Pulmonary artery endothelial cell (primary cell): ENCODE data around the gene ARHGAP26. TPM values are rescaled to one million over a fixed set of nuclear protein-coding genes. Genes with fewer than 3 reads are reported as not detected.
"Not testable (repeated sequence)": the region's sequence is repeated elsewhere in the genome, so short reads cannot be mapped to it uniquely, and the experiment has no call there.

ENCODE experiments used
- DNase-seq: peaks from one replicate; pipeline ENCODE4 v3.0.0-alpha.2; 2011; ENCODE audit warnings: low read depth, low spot score
- total RNA-seq: library from RNA; depleted of rRNA; stranded (reverse); fragments of >200 nt; gene quantifications from 2 replicates; pipeline ENCODE4 v1.2.3, GENCODE V29; 2014

ARHGAP26 gene
- total RNA-seq, 1 donor from 2014 or later = 6.8 TPM

DNA sequence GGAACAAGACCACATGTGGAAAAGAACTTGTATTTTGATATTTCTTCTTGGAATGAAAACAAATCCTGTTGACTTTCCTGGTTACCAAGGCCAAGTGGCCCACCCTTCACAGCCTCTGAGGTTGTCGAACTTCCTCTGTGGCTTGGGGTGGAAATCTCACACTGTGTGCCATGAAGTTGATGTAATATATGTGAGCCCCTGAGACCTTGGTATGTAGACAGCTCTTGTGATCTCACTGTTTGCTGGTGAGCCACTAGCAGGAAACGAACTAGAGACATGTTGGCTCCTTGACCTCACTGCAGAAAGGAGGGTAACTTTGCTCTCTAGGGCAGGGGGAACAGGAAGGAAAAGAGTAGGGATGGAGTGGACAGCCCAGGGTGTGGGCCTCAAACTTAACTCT is 159.4 kb downstream of the ARHGAP26 start:
- no peak for DNase-seq

DNA sequence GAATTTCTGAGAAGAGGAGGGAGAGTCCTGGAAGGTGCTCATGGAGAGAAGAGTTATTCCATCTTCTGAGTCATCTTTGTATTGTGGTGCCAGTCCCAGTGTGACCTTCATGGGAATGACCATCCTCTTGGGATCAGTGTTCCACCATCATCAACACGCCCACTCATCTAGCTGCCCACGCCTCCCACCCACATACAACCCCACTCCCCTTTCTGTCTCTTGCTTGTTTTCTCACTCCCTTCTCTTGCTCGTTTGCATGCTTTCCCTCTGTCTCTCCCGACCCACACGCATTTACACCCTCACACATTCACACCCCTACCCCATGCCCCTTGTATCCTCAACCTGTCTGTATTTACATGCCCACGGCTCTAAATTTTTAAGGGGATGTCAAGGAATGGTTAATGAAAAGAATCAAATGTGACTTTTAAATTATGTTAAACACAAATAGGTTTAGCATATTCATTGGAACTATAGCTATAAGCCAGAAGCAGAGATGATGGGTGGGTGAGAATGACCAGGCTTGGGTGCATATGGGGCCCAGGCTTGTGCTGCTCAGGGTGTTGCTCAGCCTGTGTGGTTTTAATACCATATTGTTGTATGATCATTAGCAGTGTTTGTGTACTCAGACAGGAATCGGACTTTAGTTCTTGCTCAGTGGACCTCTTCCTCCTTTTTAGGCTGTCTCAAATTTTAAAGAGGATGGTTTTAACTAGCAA is 160.4 kb downstream of the ARHGAP26 start:
- DNase-seq = no peak

DNA sequence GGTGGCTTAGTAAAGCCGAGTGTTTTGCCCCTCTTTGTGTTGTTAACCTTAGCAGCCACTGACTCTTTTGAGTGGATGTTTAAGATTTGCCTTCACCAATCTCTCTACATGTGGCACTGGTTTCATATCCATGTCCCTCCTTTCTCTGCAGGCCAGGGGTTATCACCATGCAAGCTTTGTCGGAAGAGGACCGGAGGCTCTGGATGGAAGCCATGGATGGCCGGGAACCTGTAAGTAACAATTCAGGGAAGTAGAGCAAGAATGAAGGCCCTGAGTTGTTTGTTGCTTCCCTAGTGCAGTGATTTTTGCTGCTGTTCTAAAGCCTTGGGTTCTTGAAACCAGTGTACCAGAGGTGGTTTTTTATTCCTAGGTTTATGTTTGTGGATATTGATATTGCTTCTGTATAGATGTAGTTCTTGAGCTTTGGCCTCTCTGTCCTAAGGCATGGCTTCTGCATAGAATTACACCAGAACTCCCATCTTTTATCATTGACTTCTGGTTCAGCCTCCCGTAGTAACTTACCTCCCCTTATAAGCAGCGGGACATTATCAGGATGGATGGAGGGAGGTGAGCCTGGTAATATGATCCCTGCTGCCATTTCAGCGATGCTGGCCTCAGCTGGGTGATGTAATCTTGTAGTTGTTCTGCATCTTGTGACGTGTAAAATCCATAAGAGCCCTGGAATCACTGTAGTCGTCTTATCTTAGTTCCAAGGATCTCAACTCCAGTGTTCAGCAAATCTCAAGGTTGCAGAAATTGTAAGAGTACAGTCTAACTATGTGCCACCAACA is 161.9 kb downstream of the ARHGAP26 start:
- peak; percentile 20 for DNase-seq

DNA sequence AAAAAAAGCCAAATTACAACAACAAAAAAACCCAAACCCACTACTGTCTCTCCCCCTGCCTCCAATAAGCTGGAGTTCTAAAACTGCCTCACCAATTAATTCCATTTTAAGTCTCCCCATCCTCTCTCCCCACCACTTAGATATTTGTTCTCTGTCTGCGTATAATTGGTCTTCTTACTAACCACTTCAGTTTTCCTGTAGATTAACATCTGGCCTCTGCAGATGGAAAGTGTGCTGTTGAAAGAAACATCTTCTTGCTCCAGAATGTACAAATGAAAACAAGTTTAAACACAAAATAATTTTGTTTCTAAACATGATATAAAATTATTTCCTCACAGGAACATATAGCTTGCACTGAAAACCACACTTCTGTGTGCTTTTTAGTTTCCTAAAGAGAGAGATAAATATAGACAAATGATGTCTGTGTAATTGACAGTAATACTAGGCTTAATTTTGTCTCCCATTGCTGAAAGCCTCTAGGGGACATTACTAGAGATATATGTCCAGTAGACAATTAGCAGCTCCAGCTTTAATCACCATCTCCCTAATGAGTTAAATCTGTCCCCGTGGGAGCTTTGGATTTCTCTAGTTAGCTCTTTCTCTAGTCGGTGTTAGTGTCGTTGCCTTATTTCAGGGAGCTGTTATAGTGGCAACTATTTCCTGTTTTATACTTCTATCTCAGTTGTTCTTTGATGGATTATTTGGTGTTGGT is 164.0 kb downstream of the ARHGAP26 start:
- DNase-seq = no peak

DNA sequence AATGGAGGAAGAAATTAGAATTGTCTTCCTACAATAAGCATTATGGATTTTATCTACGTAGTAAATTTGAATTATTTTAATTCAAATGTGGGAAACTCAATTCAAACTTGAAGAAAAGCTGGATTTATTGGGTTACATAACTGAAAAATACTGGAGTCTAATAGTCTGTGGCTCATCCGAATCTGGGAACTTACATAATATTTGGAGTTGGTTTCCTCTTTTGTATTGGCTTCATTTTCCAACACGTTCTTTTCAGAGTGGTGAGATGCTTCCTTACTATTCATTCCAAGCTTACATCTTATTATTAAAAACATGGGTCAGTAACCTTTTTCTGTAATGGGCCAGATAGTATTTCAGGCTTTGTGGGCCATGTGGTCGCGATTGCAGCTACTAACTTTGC is 164.8 kb downstream of the ARHGAP26 start:
- DNase-seq = no peak

DNA sequence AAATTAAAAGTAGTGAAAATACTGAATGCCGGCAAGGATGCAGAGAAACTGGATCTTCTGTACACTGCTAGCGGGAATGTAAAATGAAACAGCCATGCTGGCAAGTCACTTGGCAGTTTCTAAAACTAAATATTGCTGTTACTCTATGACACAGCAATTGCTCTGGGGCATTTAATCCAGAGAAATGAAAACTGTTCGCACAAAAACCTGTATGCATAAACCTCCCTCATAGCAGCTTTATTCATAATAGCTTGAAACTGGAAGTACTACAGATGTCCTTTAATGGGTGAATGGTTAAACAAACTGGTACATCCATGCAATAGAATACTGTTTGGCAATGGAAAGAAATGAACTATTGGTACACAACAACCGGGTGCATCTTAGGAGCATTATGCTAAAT is 167.2 kb downstream of the ARHGAP26 start:
- DNase-seq = no peak

DNA sequence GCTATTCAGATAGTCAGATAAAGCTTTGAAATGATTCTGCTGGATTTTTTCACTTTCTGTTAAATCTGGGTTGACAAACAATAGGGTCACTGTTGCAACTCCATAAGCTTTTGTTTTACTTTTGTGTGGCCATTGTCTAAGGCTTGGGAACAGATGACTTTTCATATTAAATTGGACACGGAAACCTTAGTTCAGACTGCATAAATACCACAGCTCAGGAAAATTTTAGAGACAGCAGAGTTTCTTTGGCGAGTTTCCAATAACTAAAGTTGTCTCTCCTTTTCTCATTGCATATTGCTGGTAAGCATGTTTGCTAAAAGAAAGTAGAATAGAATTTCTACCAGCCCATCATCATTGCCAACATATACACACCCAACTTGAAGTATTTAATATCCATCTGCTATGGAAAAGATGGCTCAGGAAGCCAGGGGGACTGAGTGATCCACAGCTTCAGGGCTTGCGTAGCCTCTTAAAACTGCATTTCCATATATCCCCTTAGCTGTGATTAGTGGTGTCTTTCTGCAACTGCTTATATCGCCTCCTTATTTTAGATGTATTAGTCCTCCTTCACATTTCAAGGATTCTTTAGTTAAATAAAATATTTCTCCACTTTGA is 168.2 kb downstream of the ARHGAP26 start:
- no peak for DNase-seq

DNA sequence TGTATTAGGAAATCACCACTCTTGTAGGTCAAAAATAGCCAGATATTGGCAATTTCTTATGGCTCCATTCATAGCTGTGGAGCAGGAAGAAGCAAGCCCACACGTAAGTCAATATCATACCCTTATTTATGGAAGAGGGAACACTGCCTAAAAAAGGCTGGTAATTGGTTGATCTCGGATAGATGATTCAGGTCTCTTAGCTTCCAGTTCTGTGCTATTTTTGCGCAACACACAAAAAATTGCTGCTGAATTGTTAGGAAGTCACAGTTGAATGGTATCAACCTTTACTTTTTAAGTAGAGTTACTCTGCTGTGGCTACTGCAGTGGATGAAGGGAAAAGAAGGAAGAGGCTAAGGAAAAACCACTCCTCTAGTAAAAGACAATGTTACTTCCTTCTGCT is 168.8 kb downstream of the ARHGAP26 start:
- no peak for DNase-seq

DNA sequence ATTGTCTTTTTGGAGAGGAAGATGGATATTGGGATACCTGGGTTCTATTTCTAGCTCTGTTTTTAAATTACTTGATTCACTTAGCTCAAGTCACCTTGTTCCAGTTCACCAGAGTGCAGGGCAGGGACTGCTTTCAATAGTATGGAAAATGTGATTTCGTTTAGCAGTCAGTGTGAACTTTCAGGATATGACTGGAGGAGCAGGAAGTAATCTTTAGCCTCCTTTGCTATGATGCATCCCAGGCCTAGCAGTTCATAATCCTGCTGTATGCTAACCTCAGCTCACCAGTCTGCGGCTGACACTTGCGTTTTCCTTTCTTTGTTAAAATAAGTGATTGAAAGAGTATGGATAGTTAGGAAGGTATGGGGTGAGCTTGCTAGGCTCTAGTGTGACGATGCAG is 169.7 kb downstream of the ARHGAP26 start:
- DNase-seq = peak; percentile 83

DNA sequence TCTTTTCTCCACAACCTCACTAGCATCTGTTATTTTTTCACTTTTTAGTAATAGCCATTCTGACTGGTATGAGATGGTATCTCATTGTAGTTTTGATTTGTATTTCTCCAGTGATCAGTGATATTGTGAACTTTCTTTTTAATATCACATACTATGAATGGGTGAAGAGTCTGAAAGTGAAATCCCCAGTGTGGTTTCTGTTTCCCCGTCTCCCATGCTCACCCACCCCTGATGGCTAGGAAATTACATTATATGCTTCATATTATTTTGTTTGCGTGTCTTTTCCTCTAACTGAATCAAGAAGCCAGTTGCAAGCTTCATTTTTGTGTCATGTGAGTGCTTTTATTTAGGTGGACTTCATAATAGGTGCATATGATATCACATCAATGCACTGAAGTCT is 171.1 kb downstream of the ARHGAP26 start:
- no peak for DNase-seq

DNA sequence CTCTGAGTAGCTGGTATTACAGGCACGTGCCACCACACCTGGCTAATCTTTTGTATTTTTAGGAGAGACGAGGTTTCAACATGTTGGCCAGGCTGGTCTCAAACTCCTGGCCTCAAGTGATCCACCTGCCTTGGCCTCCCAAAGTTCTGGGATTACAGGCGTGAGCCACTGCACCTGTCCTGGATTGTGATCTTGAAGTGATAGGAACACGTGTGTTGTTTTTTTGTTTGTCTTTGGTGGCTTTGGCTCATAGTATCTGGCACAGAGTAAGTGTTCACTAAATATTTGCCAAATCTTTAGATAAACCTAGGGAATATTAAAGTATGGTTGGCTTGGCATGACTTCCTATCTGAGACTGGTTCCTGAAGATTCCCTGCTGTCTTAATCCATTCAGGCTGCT is 172.7 kb downstream of the ARHGAP26 start:
- DNase-seq = no peak

DNA sequence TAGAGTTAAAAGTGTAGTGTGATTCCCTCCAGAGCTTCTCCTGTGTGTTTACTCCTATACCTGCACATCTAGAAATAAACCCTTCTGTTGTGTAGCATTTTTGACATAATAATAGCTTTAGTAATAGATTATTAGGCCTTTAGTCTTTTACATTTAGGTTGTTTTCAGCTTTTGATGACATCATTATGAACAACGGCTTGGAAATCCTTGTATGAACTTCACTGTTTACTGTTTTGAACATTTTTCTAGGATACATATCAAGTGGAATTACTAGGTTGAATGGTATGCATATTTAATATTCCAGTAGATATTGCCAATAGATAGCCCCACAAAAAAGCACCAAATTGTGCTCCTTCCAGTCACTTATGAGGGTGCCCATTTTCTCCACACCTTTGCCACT is 174.0 kb downstream of the ARHGAP26 start:
- no peak for DNase-seq

DNA sequence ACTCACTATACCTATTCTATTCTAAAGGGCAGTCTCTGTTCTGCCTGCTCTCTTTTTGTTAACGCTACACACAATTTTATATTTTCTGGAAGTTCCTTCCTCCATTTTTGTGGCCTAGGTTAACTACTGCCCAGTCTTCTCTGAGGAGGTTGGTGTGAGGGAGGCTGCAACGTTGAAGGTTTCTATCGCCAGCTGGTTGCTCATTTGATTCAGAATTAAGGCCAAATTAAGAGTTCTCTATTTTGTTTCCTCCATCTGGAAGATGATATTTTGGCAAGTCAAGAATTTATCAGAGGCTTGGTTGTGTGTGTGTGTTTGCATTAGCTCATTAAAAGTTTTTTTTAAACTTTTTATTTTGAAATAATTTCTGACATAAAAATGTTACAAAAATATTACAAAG is 175.1 kb downstream of the ARHGAP26 start:
- no peak for DNase-seq

DNA sequence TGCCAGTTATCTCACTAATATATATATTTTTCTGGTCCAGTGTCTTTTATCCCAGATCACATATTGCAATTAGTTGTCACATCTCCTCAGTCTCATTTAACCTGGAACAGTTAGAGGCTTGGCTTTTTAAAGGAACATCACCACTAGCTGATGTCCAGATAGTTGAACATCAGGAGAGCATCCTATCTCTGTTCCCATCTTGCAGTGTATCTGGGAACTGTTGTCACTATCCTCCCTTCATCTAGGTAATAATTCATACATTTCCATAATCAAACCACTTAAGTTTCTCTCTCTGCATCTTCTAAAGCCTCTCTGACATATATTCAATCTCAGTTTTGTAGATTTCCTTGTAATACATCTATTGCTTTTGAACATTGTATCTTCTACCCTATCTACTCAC is 175.7 kb downstream of the ARHGAP26 start:
- no peak for DNase-seq

DNA sequence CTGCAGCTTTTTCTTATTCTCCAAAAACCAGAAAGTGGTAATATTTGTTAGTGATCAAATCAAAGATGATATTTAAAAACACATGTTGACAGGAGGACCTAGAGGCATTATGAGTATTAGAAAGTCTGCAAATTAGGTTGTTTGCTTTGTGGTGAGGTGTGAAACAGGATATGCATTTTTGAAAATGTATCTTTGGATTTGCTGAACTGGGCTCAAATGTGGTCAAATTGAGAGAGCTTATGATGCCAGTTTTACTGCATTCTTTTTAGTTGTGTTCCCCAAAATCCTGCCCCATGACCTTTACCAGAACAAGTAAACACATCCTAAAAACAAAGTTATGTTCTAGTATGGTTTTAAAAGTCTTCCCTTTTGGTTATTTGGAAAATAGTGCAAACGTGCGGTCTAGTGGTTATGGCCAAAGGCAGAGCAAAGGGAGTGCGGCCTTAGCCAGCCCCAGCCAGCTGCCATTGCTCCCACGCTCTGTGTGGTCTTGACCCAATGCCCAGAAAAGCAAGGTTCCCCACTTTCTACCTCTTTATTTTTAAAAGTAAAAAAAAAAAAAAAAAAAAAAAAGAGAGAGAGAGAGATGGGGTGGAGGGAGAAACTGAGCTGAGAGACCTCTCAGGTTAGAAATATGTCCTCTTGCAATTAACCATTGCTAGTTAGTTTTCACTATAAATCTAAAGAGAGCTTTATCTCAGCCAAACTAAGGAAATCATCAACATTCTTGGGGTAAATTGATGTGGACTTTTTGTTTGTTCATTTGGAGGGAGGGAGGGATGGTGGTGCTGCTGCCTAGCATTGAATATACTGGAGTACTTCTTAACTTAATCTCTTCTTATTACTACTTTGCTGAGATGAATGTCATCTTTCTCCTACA is 176.6 kb downstream of the ARHGAP26 start:
- no peak for DNase-seq

DNA sequence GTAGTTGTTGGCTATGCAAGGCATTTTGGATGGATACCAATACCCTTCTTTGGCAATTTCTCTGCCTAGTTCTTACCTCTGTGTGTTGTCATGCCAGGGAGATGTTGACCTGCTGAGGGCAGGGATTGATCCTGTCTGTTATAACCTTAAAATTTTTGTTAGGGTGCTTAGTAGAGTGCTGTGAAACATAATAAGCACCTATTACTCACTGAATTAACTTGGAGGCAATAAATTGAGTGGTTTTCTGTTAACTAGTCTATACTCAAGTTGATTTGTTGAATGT is 177.2 kb downstream of the ARHGAP26 start:
- DNase-seq = no peak

DNA sequence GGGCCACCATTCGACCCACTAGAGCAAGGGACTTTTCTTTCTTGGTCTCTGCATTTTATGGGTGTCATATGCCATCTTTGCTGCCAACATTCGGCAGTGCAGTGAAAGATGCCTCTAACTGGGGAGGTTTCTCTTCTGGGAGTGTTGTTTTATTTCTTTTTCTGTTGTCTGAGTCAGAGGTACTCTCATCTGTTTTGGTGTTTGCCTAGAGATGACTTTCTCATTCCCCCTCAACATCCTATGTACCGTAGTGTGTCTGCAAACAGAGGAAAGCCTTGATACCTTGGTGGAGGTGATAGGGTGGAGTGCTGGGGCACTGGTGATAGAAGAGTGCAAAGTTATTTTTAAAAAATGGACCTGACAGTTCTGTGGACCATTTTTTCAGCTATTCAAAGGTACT is 182.1 kb downstream of the ARHGAP26 start:
- DNase-seq = no peak

DNA sequence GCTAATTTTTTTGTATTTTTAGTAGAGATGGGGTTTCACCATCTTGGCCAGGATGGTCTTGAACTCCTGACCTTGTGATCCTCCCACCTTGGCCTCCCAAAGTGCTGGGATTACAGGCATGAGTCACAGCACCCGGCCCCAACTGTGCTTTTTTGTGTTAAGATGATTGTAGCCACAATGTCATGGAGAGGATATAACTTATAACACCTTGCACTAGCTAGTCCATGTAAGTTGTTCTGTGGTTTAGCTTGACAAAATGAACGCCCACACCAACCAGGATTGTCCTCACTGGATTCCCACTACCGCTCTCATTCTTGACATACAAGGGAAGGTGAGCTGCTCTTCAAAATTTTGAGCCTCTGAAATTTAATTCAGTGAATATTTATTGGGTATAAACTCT is 182.7 kb downstream of the ARHGAP26 start:
- DNase-seq = not testable (repeated sequence)

DNA sequence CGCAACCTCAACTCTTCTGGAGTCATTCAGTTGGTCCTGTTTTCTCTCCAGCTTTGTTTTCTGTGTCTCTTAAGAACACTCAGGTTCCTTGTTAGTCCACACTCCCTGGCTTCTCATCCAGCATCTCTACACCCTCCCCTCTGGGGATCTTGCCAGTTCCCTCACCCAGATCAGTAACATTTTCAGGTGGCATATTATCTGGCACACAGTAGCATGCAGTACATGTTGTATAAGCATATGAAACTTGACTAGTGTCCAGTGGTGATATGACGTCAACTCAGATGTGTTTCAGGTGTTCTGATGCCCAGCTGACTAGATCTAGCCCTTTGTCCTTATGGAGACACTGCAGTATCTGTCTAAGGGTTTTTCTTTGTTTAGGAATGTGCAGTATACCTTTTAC is 184.3 kb downstream of the ARHGAP26 start:
- DNase-seq = no peak

DNA sequence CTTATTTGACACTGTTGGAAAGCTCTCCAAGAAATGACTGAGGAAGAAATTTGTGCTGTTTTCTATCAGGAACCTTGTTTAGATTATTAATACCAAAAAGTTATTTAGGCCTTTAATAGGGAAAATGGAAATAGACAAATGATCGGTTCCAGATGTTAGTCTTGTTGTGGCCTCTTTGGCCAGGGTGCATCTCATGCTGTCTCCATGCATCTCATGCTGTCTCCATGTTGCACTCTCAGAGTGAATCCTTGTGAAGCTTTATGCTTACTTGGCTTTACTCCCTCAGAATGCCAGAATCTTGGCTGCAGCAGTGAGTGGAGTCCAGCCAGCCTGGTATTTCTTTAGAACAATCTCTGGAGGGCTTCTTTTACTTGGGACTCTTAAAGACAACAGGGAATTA is 185.5 kb downstream of the ARHGAP26 start:
- DNase-seq = no peak

DNA sequence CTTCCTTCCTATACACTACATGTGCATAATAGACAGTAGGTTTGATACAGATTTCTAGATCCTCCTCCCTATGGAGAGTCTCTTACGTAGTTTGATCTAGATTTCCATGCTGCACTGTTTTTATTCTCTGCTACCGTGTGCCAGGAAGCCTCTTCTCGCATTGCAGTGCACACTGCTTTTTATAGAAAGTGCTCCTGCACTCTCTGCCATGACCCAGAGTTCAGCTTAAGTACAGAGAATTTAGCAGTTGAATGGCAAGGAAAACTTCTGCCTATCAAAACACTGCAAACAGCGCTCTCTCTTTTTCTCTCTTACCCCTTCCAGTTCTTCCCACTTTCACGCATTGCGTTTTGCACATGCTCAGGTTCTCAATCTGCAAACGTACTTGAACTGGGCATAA is 187.4 kb downstream of the ARHGAP26 start:
- DNase-seq = no peak
